OCI-LY7 (cell line): ENCODE data around the gene SPART. TPM values are rescaled to one million over a fixed set of nuclear protein-coding genes. Genes with fewer than 3 reads are reported as not detected.

Experiments used
- BruUV-seq: library from RNA; stranded (reverse); fragments of 400-500 nt; replicated peaks from 2 replicates; lab custom pipeline; 2021; lab: Mats Ljungman, UMichigan
- CTCF ChIA-PET: fragments of 300-600 bp; sonication (Branson Sonifier 250); formaldehyde crosslinking; loops from one replicate; lab custom pipeline; 2022; ENCODE audit warnings: antibody characterized with exemption; ENCODE audit not compliant: unreplicated experiment; lab: Charles Lee
- POLR2A ChIA-PET: fragments of 300-600 bp; sonication (Branson Sonifier 250); formaldehyde crosslinking; loops from one replicate; lab custom pipeline; 2022; ENCODE audit warnings: antibody characterized with exemption; lab: Charles Lee
- DNase-seq: peaks from one replicate; pipeline ENCODE4 v3.0.0-alpha.2; 2015; ENCODE audit warnings: low spot score
- H2AFZ ChIP-seq: fragments of 200-600 bp; sonication (generic), shearing (Covaris generic); 2 replicates; pipeline ENCODE4 v1.6.1; 2014; ENCODE audit warnings: mild to moderate bottlenecking, antibody characterized with exemption, low read length, moderate library complexity
- H3K27ac ChIP-seq: fragments of 200-600 bp; sonication (generic); 2 replicates; pipeline ENCODE4 v1.5.1; 2014; ENCODE audit warnings: mixed run types, low read depth, mild to moderate bottlenecking, moderate library complexity, low read length, inconsistent platforms; ENCODE audit not compliant: poor library complexity, severe bottlenecking
- H3K36me3 ChIP-seq: fragments of 200-600 bp; sonication (generic); 2 replicates; pipeline ENCODE4 v1.6.1; 2014; ENCODE audit warnings: mild to moderate bottlenecking, antibody characterized with exemption, low read length, moderate library complexity, mixed read lengths; ENCODE audit not compliant: insufficient read depth
- H3K4me1 ChIP-seq: fragments of 200-600 bp; sonication (generic); 2 replicates; pipeline ENCODE4 v1.5.1; 2014; ENCODE audit warnings: mild to moderate bottlenecking, low read length; ENCODE audit not compliant: insufficient read depth, poor library complexity, severe bottlenecking
- H3K4me2 ChIP-seq: fragments of 200-600 bp; sonication (generic); 2 replicates; pipeline ENCODE4 v1.6.1; 2014; ENCODE audit warnings: mild to moderate bottlenecking, low read length
- H3K4me3 ChIP-seq: fragments of 200-600 bp; sonication (generic); 2 replicates; pipeline ENCODE4 v1.5.1; 2014; ENCODE audit warnings: mild to moderate bottlenecking, low read depth, low read length; ENCODE audit not compliant: poor library complexity, severe bottlenecking
- H3K79me2 ChIP-seq: fragments of 200-600 bp; sonication (generic); 2 replicates; pipeline ENCODE4 v1.6.1; 2016; ENCODE audit warnings: low read depth, mild to moderate bottlenecking, low read length, moderate library complexity, mixed read lengths; ENCODE audit not compliant: insufficient read depth
- H3K9me2 ChIP-seq: fragments of 200-600 bp; sonication (generic); 2 replicates; pipeline ENCODE4 v1.6.1; 2016; ENCODE audit warnings: mild to moderate bottlenecking, low read length, mixed read lengths; ENCODE audit not compliant: insufficient read depth
- H3K9me3 ChIP-seq: fragments of 200-600 bp; sonication (generic); 2 replicates; pipeline ENCODE4 v1.6.1; 2014; ENCODE audit warnings: mild to moderate bottlenecking, mixed run types, low read length, mixed read lengths
- H4K20me1 ChIP-seq: fragments of 200-600 bp; sonication (generic); 2 replicates; pipeline ENCODE4 v1.6.1; 2014; ENCODE audit warnings: mild to moderate bottlenecking, antibody characterized with exemption, low read length, moderate library complexity, mixed read lengths; ENCODE audit not compliant: insufficient read depth
- EZH2phosphoT487 ChIP-seq: fragments of 200-600 bp; sonication (generic); IDR thresholded peaks from 2 replicates; pipeline ENCODE4 v1.6.1; 2018; ENCODE audit warnings: low read depth, borderline replicate concordance, mild to moderate bottlenecking, mixed run types, antibody characterized with exemption, low read length, moderate library complexity, mixed read lengths
- intact Hi-C: fragments of 100-400 bp; cut with micrococcal nuclease; formaldehyde crosslinking; loops from one replicate; pipeline ENCODE4 v1.10.0; 2022; ENCODE audit not compliant: unreplicated experiment
- total RNA-seq, 2 experiments: library from RNA; depleted of rRNA in 1 of 2; stranded (reverse); fragments of >200 nt in 1 of 2; shearing (Covaris generic) in 1 of 2; gene quantifications; 2 replicates each; pipeline ENCODE4 v1.2.3, GENCODE V29; 2014 to 2022
- TF ChIP-seq, protein P1 (sequence below): fragments of 200-600 bp; sonication (generic); conservative IDR thresholded peaks from 2 replicates; pipeline ENCODE4 v1.5.1; 2014; ENCODE audit warnings: mild to moderate bottlenecking, antibody characterized with exemption, low read length, moderate library complexity, mixed read lengths

Gene SPART
- total RNA-seq, 2 experiments from 2014 or later = not detected

DNA sequence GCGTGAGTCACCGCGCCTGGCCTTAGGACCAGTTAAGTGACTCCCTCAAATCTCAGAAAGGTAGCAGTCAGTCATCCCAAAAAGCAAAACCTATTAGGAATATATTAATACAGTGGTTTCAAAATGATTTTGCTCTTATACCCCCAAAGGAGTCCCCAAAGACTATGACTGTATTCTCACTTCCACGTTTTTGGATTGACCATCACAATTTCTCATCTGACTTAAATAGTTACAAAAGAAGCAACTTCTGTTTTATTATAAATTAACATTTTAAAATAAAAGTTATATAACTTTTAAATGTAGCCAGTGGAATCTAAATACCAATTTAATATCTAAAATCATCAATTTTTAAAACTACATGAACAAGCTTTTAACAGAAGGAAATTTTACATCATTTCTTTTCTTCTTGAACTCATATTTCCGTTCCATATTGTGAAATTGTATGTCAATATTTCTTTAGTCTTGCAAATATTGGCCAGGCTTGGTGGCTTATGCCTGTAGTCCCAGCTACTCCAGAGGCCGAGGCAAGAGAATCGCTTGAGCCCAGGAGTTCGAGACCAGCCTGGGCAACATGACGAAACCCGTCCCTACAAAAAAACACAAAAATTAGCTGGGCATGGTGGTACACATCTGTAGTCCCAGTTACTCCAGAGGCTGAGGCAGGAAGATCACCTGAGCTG lies 1.5 kb upstream of the SPART start:
- intact Hi-C loops = loop anchor here (2.0 to 5.0 kb wide), 2 partner anchors 389 to 720 kb away; no protein-coding TSS in a partner anchor
- no TSS peak for BruUV-seq
- Histone ChIP-seq H3K79me2 (no peaks in the 10 kb centered on the region), H3K4me1 (no peaks in the 10 kb centered on the region), H3K9me2 (no peaks in the 10 kb centered on the region), H3K4me3 (no peak overlapping the region), H3K4me2 (no peak overlapping the region), H4K20me1 (no peaks in the 10 kb centered on the region), H2AFZ (no peak overlapping the region), H3K27ac (no peak overlapping the region), H3K9me3 (no peaks in the 10 kb centered on the region), H3K36me3 (no peaks in the 10 kb centered on the region)
- POLR2A ChIA-PET = interaction anchor here (0.7 kb wide), 1 partner anchor 49 kb away, joined by 3 read pairs; no protein-coding TSS in a partner anchor
- CTCF ChIA-PET = no interaction called here
- TF ChIP-seq, protein P1, sequence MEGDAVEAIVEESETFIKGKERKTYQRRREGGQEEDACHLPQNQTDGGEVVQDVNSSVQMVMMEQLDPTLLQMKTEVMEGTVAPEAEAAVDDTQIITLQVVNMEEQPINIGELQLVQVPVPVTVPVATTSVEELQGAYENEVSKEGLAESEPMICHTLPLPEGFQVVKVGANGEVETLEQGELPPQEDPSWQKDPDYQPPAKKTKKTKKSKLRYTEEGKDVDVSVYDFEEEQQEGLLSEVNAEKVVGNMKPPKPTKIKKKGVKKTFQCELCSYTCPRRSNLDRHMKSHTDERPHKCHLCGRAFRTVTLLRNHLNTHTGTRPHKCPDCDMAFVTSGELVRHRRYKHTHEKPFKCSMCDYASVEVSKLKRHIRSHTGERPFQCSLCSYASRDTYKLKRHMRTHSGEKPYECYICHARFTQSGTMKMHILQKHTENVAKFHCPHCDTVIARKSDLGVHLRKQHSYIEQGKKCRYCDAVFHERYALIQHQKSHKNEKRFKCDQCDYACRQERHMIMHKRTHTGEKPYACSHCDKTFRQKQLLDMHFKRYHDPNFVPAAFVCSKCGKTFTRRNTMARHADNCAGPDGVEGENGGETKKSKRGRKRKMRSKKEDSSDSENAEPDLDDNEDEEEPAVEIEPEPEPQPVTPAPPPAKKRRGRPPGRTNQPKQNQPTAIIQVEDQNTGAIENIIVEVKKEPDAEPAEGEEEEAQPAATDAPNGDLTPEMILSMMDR = no peak
- TF ChIP-seq EZH2phosphoT487 = no peak
- no peak for DNase-seq

DNA sequence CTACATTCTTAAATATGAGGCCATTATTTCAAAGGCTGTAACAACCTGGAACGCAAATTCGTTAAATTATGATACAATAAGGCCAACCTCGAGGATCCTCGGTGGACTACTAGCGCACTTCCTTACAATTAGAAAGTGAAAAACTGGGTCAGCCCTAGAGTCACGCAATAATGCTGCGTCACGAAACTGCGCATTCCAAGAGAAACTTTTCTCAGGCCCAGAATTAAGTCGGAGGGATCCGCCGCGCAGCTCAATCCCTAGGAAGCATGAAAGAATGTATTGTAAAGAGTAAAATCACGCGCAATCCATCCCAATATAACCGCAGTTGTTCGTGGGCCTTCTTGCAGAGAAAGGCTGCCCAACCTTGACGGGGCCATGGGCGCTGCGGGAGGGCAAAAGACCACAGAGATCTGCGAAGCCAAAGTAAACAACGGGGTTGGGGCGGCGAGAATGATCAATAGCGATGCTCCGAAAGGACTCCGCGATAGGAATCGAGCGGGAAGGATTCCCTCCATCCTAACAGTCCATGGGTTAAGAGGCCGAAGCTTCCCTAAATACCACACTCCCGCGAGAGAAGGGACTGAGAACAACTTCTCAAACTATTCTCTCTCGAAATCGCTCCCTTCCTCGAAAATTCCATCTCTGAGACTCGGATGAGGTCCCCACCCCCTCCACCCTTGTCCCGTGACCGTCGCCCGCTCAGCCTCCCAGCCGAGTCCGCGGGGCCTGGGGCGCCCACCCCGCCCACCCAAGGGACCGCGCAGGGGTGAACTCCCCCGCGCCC lies 564 bp downstream of the SPART start:
- Histone ChIP-seq H3K9me3 (no peaks in the 10 kb centered on the region), H3K4me3 (no peak overlapping the region), H4K20me1 (no peaks in the 10 kb centered on the region), H3K9me2 (no peaks in the 10 kb centered on the region), H3K79me2 (no peaks in the 10 kb centered on the region), H3K27ac (no peak overlapping the region), H3K4me2 (no peak overlapping the region), H3K36me3 (no peaks in the 10 kb centered on the region), H3K4me1 (no peaks in the 10 kb centered on the region), H2AFZ (no peak overlapping the region)
- BruUV-seq = no TSS peak
- POLR2A ChIA-PET = no interaction called here
- CTCF ChIA-PET = no interaction called here
- intact Hi-C loops = loop anchor here (2.0 to 5.0 kb wide), 2 partner anchors 391 to 722 kb away; no protein-coding TSS in a partner anchor
- DNase-seq = no peak
- TF ChIP-seq EZH2phosphoT487 = no peak
- TF ChIP-seq, protein P1 = no peak
